H1 (cell line): ENCODE results near the gene LRRC18. TPM values are rescaled to one million over a fixed set of nuclear protein-coding genes. Genes with fewer than 3 reads are reported as not detected.

Experiments
- MAFK ChIP-seq: IDR thresholded peaks from 2 replicates; pipeline ENCODE4 v1.6.1; 2012; ENCODE audit warnings: low read depth, mild to moderate bottlenecking, improper control_type of control experiment, low read length
- SIX5 ChIP-seq: IDR thresholded peaks from 2 replicates; pipeline ENCODE4 v1.6.1; 2011; ENCODE audit warnings: mild to moderate bottlenecking, low read depth, low read length
- polyA plus RNA-seq, 7 experiments: library from polyadenylated mRNA; depleted of rRNA in 3 of 7; stranded (reverse) in 5 of 7; unstranded in 2 of 7; fragments of >200 nt in 5 of 7; fragments of 200-250 nt in 2 of 7; gene quantifications; 1 replicate in 5 of 7; 2 replicates in 1 of 7; 4 replicates in 1 of 7; pipeline versions ENCODE4 v1.2.1 to v1.2.3, GENCODE V29; 2011 to 2013; ENCODE audit warnings: missing spikeins in 2 of 7, mixed read lengths in 2 of 7
- total RNA-seq: library from RNA; stranded (reverse); fragmentation: NEBNext Ultra II Directional; extraction: Animal tissue kit (Norgen Biotek cat#: 25700); gene quantifications from 2 replicates; pipeline ENCODE4 v1.2.1, GENCODE V29; 2021
- TF ChIP-seq, protein P1 (sequence below): IDR thresholded peaks from 2 replicates; pipeline ENCODE4 v1.6.1; 2011; ENCODE audit warnings: low read depth, mild to moderate bottlenecking, low read length; ENCODE audit not compliant: insufficient read depth
- TF ChIP-seq, protein P2 (sequence below): IDR thresholded peaks from 2 replicates; pipeline ENCODE4 v1.6.1; 2012; ENCODE audit warnings: inconsistent platforms

Gene LRRC18
- total and polyA plus RNA-seq, 2 of the 8 experiments (the other 6 are each of a cell fraction or from before 2014, with no cell fraction given) = not detected

DNA sequence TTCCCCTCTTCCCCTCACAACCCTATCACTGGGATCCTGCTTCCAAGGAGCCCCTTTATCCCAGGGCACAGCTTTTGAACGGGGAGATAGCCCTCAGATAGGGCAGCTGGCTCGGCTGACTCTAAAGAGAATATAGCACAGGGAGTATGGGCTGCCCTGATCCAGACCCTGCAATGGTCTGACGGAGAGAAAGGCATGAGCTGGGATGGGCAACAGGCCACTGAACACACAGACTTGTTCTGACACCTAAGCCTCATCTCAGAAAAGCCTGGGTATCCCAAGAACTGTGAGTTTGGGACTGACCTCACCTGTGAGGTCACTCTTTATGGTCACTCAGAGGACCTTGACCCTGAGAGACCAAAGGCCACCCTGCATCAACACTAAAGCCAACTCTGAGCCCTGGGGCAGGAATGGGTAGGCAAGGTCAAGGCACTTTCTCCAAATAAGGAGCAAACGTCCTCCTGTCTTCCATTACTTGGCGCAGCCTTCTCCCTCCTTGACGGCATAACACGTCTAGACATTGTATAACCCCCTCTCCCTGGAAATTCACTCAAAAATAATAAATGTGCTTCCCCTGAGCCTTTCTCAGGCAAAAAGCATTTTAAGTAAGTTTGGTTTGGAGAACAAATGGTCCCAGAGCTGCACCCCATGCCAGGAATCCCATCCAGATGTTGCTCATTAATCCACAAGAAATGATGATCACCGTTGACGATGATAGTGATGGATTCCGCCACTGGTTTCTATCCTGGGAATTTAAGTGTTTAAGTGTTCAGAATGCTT is 8.2 kb upstream of the LRRC18 start (continued):
- TF ChIP-seq, protein P1, sequence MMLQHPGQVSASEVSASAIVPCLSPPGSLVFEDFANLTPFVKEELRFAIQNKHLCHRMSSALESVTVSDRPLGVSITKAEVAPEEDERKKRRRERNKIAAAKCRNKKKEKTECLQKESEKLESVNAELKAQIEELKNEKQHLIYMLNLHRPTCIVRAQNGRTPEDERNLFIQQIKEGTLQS = no peak
- TF ChIP-seq SIX5 (no peak), MAFK (no peak)
- TF ChIP-seq, protein P2, sequence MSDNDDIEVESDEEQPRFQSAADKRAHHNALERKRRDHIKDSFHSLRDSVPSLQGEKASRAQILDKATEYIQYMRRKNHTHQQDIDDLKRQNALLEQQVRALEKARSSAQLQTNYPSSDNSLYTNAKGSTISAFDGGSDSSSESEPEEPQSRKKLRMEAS = no peak
- TF ChIP-seq, all 59 proteins: peak for 0
